HG03039 (cell line): ENCODE data around the gene PRR14L.
"Not testable (repeated sequence)": the region's sequence is repeated elsewhere in the genome, so short reads cannot be mapped to it uniquely, and the experiment has no call there.

Experiments
- ATAC-seq: cut with Tn5 transposase; IDR thresholded peaks from one replicate; pipeline ENCODE4 v1.9.1; 2021; ENCODE audit warnings: mild to moderate bottlenecking, moderate library complexity; ENCODE audit not compliant: unreplicated experiment

The PRR14L gene

DNA sequence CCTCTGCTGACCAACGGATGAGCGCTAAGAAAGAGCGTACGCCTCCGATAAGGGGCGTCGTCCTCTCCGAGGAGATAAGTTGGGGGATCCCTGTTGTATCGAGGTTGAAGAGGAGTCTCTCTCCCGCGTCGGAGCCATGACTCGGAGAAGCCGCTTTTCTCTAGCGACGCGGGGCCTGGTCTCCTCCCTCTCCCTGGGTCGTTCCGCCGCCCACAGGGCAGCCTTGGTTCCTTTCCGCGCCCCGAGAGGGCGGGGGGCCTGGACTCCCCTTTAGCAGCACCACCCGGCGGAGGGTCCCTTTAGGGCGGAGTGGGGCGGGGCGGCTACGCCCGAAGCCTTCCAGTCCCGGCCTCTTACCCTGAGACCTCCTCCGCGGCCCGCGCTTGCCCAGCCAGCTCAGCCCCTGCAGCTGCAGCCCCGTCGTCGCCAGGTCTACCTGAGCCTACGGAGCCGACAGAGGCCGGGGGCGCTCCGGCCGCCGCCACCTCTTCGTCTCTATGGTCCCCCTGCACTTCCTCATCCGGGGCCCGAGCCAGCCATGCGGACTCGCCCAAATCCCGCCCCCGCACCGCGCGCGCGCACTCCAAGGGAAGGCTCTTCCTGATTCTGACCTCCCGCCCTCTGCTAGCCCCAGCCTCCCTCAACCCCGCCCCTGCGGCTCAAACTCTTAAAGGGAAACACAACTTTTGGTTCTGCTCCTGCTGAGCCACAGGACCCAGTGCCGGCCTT is at the start of gene PRR14L:
TSS of gene PRR14L (minus strand) at position 497 of the 729 bp plus-strand sequence. CDS start 11,272 bp downstream, outside the sequence.
- peak; percentile 55 for ATAC-seq

DNA sequence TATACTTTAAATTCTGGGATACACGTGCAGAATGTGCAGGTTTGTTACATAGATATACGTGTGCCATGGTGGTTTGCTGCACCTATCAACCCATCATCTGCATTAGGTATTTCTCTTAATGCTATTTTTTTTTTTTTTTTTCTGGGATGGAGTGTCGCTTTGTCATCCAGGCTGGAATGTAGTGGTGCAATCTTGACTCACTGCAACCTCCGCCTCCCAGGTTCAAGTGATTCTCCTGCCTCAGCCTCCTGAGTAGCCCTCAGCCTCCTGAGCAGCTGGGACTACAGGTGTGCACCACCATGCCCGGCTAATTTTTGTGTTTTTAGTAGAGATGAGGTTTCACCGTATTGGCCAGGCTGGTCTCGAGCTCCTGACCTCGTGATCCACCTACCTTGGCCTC is 49.4 kb upstream of the PRR14L start:
- not testable (repeated sequence) for ATAC-seq

DNA sequence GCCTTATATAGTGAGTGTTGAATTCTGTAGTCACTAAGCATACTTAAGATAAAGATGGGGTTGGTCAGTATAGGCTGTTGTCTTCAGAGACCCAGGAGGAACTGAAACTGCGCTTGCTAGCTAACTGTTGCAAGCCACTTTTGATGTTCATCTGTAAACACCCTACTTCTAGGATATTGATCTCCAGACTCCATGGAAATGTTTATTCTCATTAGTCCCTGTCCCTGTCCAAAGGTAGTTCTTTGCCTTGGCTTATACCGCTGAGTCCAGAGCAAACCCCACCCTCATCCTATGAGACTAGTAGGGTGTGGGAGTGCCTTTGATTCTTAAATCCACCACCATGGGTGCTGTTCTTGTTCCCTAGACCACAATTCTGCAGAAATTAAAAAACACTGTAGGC is 40.3 kb upstream of the PRR14L start:
- ATAC-seq, result no peak

DNA sequence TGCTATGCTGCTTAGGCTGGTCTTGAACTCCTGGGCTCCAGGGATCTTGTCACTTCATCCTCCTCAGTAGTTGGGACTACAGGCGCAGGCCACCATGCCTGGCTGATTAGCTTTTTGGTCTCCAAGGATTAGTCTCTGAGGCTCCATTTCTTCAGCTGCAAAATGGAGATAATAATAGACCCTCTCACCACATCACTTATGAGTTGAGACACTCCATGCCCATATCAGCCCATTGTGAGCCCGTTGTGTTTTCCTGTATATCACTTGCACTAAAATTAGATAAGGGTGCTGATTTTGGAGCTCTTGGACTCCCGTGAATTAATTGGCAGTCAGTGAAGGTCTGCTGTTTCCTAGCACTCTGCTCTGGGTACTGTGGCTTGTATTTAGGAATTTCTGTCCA is 39.9 kb upstream of the PRR14L start:
- no peak for ATAC-seq

DNA sequence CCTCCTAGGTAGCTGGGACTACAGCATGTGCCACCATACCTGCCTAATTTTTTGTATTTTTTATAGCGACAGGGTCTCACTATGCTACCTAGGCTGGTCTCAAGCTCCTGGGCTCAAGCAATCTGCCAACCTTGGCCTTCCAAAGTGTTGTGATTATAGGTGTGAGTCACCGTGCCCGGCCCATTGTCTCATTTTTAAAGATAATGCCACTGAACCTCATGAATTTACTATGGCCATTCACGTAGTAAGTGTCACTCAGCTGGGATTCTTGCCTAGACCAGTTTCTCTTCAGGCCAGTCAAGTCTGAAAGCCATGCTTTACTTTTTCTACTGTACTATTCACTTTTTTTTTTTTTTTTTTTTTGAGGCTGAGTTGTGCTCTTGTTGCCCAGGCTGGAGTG is 26.3 kb upstream of the PRR14L start:
- ATAC-seq, result no peak

DNA sequence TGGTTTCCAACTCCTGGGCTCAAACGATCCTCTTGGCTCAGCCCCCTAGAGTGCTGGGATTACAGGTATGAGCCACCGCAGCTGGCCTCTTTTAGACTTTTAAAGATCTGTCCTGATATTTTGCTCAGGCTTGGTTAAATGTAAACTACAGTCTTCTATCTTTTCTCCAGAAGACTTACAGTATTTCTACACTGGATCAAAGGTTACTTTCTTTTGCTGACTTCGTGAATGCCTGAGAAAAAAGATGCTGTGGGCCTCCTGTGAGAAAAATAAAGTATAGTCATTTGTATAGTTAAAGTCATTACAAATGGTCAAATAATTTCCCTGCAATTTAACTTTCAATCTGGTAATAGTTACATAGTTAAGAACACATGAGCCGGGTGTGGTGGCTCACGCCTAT is 23.5 kb upstream of the PRR14L start:
- no peak for ATAC-seq

DNA sequence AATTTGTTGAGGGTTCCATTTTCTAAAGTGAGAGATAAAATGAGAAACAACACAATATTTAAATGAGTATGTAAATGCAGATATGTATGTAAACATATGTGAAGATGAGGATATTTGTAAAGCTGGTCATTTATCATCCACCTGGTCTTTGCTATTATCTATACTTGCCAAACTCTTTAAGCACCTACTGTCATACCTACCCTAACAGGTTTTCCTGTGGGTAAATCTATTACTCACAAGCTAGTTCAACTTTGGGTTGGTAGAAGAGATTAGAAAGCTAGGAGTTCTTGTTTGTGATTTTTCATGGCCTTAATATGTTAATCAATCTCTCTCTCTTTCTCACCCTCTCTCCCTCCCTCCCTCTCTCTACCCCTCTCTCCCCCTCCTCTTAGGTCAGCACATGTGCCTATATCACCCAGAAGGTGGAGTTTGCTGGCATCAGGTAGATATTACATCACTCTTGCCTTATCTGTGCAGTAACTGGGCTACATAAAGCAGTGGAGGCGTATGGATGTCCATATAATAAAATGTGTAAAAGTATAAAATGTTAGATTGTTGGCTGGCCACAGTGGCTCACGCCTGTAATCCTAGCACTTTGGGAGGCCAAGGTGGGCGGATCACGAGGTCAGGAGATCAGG is 18.6 kb upstream of the PRR14L start:
- no peak for ATAC-seq

DNA sequence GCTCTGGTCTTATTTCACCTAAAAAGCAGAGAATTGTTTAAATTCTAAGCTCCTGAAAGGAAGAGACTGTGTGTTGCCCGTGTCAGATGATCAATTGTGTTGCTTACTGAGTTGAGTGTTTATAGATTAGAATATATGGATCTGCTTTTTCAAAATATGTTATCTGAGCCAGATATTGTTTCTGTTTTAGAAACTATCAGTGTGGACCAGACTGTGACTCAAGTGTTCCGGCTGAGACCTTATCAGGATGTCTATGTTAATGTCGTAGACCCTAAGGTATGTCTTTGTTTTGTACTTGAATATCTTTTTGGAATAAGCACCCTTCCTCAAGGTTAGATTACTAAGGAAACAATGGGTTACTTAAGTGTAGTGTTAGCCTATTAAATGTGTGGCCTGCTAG is 14.9 kb upstream of the PRR14L start:
- ATAC-seq, result no peak

DNA sequence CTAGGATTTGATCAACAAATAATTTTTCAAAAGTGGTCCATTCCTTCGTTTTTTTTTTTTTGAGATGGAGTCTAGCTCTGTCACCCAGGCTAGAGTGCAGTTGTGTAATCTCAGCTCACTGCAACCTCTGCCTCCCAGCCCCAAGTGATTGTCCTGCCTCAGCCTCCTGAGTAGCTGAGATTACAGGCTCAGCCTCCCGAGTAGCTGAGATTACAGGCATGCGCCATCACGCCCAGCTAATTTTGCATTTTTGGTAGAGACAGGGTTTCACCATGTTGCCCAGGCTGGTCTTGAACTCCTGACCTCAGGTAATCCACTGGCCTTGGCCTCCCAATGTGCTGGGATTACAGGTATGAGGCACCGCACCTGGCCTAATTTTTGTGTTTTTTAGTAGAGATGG is 8.9 kb upstream of the PRR14L start:
- ATAC-seq, result not testable (repeated sequence)

DNA sequence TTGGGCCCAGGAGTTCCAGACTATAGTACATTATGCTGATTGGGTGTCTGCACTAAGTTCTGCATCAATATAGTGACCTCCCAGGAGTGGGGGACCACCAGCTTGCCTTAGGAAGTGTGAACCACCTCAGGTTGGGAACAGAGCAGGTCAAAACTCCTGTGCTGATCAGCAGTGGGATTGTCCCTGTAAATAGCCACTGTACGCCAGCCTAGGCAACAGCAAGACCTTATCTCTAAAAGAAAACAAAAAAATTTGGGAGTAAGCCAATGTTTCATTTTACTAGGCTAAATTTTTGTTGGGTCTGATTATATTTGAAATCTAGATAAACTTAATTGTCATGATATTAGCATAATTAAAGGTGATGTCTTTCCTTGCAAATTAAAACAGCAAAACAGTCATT is 7.3 kb upstream of the PRR14L start:
- ATAC-seq, result no peak

DNA sequence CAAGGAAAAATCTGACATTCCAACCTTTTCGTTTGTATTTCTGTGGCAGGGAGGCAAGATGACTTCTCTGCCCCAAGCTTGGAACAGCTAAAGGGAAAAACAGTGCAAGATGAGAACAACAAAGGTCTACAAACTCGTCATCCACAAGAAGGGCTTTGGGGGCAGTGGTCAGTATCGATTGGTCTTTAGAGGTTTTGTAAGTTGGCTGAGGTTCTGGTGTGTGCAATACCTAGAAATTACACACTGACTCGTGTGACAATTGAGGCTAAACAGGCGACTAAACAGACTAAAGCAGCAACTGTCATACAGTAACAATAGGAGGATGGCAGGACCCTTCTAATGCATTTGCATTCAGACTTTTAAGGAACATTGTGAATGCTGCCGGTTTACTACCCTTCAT is 4.9 kb upstream of the PRR14L start:
- no peak for ATAC-seq

DNA sequence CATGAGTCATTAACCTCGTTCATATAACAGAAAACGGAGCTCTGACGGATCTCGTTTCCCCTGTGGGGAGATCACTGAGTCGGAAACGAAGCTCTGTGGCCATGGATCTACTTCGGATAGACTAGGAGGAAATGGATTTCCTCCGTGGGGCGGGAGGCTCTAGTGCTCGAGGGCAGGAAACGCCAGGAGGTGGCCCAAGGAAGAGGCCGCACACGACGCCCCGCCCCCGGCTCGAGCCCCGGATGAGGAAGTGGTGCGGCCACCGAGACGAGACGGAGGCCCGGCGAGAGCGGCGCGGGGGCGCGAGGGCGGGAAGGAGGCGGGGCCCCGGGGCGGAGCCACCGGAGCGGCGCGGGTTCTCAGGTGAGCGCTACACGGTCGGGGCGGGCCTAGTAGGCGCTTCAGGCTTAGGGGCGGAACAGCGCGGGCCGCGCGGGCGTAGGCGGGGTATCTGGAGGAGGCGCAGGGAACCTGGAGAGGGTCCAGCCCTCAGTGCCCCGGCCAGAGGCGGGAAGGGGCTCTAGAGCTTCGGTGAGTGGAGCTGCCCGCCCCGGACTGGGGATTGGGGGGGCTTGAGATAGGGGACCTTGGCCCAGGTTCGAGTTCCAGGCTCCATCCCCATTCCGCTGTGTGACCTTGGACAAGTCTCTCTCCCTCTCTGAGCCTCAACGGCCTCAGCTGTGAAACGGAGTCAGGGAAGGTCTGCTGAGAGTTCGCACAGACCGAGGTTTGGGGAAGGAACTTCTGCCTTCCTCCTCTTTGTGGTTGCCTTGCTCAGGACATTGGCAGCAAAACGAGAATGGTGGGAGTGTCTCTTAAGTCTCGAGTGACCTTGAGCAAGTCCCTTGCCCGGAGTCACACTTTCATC is 3.9 kb upstream of the PRR14L start, which contains the start of gene DEPDC5:
TSS of gene DEPDC5 (plus strand) at position 386 of the 868 bp plus-strand sequence. CDS start 903 bp downstream, outside the sequence.
- peak; percentile 57 for ATAC-seq

DNA sequence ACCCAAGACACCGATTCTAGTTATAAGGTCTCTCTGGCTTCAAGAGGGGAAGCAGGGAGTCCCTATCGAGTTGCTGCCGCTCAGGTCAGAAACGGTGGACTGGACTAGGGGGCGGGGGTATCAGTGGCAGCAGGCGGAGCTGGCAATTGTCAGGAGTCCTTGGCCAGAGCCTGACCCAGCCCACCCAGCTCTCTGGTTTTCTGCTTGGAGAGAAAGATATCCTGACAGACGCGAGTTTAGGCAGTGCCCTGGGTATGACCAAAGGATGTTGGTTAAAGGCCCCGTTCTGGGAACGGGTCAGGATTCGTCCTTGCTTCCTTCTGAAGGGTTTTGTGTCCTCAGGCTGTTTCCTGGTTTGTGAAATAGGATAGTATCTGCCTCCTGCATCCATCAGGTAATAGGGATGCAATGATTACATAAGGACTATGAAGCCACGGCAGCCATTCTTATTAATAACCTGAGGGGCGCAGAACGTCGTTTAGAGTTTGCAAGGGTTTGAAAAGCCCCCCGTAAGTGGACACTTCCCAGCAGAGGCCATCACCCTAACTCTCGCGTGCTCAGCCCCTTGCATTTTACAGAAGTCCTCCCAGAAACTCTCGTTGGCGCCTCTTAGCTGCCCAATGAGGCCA is 3.2 kb upstream of the PRR14L start:
- ATAC-seq, result peak; percentile 4

DNA sequence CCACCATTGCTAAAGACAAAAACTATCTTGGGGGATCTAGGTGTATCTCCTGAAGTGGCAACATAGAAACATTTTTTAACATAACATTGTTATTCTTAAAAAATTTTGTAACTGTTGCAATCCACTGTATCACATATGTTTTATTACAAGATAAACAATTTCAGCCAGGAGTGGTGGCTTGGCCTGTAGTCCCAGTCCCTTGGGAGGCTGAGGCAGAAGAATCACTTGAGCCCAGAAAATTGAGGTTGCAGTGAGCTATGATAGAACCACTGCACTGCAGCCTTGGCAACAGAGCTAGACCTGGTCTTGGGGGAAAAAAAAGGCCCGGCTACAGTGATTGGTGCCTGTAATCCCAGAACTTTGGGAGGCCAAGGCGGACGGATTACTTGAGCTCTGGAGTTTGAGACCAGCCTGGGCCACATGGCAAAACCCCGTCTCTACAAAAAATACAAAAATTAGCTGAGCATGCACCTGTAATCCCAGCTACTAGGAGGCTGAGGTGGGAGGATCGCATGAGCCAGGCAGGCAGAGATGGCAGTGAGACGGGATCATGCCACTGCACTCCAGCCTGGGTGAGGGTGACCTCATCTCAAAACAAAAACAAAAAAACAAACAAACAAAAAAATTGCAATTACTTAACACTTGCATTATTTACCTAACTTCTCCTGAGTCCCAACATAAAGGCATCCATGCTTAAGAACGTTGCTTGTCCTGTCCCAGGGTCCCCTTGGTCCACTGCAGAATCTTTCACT is 2.3 kb upstream of the PRR14L start:
- no peak for ATAC-seq

DNA sequence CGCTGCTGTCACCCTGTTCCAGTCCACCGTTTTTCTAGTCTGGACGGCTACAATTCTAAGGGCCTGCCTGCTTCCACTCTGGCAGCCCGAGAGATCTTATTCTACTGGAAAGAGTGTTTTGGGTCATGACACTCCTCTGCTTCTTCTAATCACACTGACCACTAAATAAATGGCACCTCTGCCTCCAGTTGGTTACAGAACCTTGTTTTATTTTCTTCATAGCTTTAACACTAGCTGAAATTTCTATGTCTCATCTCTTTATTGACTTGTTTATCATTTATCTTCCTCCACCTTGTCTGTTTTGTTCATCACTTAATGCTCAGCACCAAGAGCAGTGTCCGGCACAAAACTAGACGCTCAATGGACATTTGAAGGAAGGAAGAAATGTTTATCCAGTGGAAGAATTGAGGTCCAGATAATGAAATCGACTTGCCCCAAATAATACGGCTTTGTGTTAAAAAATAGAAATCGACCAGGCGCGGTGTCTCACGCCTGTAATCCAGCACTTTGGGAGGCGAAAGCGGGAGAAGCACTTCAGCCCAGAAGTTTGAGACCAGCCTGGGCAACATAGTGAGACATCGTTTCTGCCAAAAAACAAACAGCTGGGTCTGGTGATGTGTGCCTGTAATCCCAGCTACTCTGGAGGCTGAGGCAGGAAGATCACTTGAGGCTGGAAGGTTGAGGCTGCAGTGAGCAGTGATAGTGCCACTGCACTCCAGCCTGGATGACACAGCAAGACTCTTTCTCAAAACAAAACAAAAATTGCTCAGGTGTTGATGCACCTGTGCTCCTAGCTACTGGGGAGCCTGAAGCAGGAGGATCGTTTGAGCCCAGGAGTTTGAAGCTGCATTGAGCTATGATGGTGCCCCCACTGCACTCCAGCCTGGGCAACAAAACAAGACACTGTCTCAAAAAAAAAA is 693 bp upstream of the PRR14L start:
- ATAC-seq, result no peak

DNA sequence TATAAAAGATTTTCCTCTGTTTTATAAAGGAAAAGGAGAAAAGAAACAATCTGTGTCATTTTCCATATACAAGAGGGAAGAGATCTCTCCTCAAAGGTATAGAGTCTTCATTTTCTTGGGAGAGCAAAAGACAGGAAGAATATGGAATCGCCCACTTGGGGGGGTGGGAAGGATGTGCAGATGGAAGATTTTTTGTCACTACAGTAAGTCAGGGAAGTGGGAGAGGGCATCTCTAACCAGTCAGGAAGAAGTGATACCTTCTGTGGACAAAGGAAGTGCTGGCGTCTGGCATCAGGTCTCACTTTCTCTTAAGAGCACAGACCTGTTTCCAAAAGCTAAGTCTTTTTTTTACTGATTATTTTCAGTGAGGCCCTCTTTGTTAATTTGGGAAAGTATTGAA is 1.4 kb downstream of the PRR14L start:
- ATAC-seq, result no peak

DNA sequence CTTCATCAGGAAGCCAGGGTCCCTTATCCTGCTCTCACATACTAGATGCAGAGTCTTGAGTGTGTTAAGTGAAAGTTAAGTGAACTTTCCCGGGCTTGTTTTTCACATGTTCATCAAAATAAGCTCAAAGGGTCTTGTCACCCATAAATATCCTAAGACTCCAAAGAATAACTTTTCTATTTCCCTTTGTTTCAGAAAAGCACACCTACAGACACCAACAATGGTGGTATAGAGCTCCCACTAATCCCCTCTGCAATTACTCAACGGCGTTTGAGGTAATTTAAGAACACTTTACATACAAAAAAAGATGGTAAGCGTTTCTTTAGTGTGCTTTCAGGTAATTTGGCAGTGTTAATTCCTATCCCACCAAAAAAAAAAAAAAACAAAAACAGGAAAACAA is 2.5 kb downstream of the PRR14L start:
- no peak for ATAC-seq

DNA sequence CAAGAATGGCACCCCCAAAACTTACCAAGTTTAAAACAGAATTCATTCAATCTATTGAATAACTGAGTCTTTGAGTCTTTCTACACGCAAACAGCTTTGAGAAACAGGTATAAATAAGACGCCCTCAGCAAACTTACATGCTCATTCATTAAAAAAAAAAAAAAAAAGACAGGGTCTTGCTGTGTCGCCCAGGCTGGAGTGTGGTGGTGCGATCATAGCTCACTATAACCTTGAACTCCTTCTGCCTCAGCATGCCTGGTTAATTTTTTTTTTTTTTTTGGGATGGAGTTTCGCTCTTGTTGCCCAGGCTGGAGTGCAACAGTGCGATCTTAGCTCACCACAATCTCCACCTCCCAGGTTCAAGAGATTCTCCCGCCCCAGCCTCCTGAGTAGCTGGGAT is 6.1 kb downstream of the PRR14L start:
- no peak for ATAC-seq

DNA sequence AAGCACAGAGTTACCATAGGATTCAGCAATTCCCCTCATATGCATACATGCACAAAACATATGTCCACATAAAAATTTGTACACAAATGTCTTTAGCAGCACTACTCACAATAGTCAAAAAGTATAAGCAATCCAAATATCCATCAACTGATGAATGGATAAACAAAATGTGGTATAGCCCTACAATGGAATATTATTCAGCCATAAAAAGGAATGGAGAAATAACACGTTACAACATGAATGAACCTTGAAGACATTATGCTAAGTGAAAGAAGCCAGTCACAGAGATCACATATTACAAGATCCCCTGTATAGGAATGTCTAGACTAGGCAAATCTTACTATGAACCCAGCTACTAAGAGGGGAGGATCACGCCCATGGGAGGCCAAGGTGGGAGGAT is 7.2 kb downstream of the PRR14L start:
- ATAC-seq, result no peak
